HG02870 (cell line): ENCODE measurements around the gene UBE3D.
"Not testable (repeated sequence)": the region's sequence is repeated elsewhere in the genome, so short reads cannot be mapped to it uniquely, and the experiment has no call there.

Source experiments
- ATAC-seq: cut with Tn5 transposase; IDR thresholded peaks from one replicate; pipeline ENCODE4 v1.9.1; 2021; ENCODE audit warnings: mild to moderate bottlenecking, moderate library complexity; ENCODE audit not compliant: unreplicated experiment

Gene UBE3D

DNA sequence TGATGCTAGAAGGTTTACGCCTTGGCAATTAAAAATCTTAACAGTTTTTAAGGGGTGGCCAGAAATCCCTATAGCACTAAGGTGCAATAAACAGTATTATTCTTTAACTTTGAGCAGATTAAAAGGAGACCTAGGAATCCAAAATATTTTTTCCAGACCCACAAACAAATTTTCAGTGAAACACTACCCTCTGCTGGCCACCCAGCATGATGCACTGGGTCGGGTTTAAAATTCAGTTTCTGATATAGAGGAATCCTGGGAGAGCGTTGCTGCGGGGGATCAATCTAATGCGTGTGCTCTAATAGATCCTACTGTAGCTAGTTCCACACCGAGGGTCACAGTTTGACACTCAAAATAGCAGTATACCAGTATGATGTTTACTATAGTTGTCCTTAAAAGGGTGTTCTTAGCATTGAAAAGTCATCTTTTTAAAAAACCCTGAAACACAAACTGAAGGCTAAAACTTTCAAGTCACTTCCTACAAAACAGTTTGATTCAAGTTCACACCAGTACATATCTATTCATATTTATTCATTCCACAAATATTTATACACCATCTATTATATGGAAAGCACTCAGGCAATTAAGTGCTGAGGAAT is 10.2 kb downstream of the UBE3D start:
- ATAC-seq, result no peak

DNA sequence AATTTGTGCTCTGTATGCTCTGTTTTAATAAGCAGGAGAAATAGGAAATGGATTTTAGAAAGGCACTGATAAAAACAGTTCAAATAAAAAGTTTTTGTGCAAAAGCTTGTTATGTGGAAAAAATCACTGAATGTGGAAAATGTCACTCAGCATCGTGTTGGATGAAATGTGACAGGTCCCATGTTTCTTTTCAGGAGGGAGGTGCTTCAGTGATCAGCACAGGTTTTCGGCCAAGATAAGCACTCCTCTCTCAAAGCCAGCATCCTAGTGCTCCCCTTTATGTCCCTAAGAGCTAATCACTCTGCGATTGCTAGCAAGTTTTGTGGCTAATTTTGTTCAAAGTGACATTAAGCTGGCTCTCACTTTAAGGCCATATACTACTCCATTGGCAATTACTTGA is 12.0 kb downstream of the UBE3D start:
- no peak for ATAC-seq

DNA sequence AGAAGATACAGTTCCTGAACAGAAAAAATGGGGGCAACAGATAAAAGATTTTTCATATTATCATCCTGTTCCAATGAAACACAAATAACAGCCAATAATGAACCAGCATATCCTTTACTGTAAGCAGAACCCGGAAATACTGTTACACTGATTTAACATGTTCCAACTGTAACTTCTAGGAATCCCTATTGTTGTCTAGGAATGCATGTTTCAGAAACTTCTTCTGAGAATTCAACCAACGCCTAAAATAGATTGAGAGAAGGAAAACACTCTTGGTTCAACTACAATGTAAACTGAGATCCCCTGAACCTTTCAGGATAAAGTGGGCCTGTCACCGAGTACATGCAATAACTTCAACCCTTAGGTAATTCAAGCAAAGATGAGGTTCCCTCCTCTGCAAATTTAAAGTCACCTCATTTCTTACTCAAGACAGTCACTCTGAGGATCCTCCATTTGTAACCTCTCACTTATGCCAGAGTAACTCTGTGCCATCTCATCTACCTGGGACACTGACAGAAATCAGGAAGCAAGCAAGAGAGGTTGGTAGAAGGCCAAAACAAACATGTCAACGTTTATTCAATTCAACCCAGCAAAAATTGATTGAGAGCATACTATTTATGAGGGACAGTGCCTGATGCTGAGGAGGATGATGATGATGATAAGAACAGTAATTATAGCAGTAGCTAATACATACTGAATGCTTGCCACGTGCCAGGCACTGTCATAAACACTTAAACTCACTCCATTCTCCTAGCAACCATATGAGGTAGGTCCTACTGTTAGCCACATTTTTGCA is 14.1 kb downstream of the UBE3D start:
- no peak for ATAC-seq

DNA sequence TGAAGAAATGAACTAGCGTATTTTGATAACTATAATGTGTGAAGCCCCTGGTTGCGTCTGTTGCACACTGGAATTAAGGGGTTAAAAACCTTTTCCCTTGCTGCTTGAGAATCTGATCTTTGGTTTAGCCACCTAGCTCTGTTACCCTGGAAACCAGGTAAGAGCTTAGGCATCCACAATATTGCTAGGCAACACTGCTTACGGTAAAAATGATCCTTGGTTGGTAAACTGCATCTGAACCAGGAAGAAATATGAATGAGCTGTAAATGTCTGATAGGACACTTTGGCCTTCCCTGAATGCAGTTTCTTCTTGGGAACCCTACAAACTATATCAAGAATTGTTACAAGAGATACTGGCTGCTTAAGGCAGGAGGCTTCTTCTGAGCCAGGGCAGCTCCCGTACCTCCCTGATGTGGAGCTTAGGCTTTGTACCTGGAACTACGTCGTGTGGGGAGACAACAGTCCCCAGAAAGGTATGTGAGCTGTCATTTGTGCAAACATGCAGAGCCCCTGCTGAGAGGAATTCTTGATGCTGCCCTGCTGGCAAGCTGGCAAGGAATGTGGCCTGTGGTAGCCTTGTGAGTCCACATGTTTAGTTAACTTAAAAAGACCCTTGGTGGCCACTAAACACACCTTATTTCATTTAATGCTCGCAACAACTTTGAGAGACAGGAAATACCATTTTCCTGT is 18.4 kb downstream of the UBE3D start:
- no peak for ATAC-seq

DNA sequence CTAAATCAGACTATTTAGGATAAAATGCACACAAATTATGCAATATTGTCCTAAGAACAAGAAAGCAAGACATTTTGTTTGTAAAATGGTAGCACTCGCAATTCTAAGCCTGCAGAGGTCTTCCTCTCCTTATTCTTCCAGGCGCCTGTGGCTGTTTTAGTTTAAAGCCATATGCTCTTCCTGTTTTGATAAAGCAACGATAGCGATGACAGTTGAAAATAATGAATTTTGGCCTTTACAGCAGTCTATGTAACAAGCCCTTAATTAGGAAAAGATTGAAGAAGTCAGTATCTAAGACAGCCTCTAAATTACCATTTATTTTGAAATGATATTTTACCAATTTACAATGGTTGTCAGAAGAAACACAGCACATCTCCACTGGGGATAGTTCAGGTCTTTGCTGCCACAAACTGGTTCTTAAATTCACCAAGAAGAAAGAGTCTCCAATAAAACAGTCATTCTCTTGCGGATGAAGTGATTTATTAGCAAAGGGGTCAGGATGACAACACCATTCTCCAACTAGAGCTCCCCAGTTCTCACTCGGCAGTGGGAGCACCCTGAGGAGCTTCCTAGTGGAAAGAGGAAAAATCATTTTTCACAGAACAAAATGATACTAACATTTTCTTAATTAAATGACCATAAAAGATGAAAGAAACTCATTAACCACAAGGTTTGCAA is 21.4 kb downstream of the UBE3D start:
- no peak for ATAC-seq

DNA sequence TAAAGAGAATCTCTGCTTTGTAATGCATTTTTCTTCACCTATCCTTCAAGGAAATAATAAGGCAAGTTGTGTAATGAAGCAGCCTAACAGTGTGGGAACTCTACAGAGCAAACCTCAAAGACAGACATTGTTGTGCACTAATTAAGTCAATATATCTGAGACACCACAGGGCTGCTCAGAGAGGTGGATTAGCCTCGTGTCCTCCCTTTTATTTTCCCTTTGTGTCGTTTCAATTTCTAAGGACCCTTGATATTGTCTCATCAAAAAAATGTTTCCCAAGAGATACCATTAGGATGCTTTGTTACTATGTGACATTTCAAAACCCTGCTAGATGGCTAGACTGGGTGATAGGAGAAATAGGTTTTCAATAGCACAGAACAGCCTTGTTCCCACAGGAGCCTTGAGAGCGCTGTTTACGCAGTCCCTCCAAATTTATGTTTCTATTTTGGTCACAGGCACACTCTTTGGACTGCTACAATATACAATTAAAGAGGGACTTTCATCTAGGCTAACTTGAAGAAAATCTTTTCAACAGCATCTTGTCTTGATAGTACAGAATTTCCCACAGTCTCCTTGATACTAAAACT is 23.1 kb downstream of the UBE3D start:
- ATAC-seq, result no peak

DNA sequence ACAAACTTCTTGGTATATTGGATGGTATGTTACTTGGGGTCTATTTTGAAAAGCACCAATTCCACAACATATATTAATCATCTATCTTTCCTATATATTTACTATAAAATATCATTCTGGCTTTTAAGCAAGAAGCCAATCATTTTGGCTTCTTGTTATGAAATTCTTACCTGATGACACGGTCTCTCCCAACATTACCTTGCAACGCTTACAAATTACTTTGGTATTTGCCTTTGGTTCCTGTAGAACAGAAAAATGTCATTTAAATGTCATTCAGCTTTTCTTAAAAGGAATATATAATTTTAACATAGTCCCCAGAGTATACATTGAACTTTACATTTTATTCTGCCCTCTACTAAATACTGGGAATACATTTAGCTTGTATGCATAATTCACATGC is 27.4 kb downstream of the UBE3D start:
- ATAC-seq, result no peak

DNA sequence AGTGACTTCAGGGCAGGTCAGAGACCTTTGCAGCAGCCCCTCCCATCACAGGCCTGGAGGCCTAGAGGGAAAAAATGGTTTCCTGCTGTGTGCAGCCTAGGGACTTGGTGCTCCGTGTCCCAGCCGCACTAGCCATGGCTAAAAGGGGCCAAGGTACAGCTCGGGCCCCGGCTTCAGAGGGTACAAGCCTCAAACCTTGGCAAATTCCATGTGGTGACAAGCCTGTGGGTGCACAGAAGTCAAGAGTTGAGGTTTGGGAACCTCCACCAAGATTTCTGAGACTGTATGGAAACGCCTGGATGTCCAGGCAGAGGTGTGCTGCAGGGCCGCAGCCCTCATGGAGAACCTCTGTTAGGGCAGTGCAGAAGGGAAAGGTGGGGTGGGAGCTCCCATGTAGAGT is 34.0 kb downstream of the UBE3D start:
- no peak for ATAC-seq

DNA sequence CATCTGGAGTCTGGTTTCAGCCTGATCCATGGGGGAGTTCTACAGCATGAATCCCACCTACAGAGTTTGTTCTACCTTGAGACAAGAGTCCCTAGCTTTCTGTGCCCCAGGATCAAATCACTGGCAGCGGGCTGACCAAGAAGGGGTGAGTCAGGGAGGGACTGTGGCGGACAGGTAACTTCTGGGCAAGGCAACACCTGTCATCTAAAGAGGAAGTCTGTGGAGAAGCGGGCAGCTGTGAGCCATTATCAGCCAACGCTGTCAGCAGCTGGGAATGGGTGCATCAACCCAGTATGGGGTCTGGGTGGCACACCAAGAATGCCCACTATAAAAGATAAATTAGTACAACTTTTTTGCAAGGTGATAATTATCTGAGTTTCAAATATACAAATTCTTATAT is 45.9 kb downstream of the UBE3D start:
- no peak for ATAC-seq

DNA sequence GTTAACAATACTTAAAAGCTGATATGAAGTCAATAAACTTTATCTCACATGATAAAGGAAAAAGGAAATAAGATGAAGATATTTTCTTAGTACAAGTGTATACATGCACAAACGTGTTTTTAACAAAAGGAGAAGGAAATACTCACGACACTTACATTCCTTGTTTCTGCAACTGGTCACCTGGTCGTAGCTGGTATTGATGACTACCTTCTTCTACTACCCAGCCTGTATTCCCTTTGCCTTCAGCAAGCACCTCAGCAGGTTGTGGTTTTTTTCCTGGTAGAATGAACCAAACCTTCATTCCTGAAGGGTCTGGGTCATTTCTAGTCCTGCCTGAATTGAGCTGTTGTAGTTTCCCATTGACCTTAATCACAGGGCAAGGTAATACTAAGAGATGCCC is 54.5 kb downstream of the UBE3D start:
- not testable (repeated sequence) for ATAC-seq

DNA sequence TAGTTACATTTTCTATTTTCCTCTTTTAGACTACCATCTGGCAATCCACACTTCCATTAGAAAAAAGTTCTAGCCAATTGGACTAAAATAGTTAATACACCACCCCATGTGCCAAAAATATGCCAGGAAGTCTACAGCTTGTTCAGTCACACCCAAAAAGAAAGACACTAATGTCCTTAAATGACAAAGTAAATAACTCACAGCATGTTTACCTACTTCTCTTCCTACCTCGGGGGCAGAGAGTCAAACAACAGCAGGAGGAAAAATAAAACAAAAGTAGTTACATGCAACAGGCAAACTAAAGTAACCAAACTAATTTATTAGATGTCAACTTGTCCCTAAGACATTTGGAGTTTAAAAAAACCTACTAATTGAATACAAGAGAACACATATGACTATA is 57.0 kb downstream of the UBE3D start:
- no peak for ATAC-seq

DNA sequence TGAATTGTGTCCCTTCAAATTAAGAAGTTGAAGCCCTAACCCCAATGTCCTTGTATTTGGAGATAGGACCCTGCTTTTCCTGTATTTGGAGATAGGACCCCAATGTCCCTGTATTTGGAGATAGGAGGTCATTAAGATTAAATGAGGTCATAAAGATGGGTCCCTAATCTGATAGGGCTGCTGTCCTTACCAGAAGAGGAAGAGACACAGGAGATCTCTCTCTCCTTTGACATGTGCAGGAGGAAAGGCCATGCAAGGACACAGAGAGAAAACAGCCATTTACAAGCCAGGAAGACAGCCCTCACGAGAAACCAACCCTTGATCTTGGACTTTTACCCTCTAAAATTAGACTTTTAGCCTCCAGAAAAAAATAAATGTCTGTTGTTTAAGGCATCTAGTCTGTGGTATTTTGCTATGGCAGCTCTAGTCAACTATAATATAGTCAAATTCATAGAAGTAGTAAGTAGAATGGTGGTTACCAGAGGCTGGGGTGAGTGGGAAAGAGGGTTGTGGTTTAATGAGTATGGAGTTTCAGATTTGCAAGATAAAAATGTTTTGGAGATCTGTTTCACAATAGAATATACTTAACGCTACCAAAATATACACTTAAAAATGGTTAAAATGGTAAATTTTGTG is 59.3 kb downstream of the UBE3D start:
- ATAC-seq, result no peak

DNA sequence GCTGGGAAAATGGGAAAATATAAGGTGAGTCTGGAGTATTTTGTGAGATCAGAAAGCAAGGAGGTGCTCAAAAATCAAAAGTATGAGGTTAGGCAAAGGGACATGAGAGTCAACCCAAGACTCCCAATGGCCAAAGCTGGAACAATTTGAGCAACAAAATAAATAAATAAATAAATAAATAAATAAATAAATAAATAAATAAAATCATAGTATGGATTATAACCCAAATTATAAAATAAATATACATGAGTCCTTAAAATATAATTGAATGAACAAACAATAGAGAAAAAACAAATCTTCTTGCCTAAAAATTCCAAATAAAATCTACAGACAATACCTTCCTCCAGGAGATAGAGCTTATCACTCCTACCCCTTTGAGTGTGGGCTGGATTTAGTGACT is 69.5 kb downstream of the UBE3D start:
- ATAC-seq, result no peak

DNA sequence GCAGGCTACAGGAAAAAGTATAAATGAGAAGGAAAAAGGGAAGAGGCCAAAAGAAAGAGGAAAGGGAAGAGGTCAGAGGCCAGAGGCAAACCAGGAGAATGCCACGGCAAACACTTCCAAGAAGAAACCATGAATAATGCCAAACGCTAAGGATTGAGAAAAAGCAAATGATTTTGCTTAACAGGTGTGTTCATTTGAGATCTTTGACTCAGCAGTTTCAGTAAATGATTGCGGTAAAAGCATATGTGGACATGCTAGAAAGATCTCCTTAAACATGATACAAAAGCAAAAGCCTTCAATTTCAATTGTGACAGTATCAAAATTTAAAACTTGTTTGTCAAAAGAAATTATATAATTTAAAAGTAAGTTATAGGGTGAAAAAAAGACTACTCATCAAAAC is 70.6 kb downstream of the UBE3D start:
- ATAC-seq, result no peak

DNA sequence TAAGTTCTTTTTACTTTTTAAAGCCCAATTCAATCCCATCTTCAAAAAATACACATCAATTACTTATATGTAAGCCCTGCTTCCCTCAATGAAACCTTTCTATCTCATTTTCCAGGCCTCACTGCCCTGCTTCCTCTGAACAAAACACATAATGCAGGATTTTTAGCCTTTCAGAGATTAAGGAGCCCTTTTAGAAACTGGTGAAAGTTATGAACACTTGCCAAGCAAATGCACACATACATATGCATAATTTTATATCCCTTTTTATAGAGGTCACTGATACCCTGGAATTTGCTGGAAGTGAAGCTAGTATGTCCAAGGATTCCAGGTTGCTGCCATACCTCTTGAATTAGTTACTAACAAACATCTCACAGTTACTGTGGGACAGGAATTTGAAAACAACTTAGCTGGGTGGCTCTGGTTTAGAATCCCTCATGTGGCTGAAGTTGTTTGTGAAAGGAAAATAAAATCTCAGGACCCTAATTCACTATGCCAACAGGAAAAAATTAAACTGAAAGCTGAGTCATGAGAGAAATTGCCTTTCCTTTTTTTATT is 75.8 kb downstream of the UBE3D start:
- no peak for ATAC-seq

DNA sequence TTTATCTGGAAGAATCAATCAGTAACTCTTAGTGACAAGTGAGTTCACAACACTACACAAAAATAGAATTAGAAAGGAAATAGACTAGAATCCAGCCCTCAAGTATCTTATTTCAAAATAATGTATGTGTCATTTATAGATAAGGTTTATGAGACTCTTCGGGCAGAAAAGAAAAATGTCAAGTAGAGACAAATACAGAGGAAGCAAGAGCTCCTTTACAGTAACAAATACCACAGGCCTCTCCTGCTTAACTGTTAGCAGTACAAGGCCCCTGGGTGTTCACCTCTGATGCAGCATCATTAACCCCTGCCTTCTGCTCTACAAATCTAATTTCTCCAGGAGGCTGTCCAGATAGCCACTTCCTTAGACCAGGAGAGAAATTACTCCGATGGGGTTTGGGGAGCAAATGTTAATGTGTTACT is 76.7 kb downstream of the UBE3D start:
- ATAC-seq, result no peak

DNA sequence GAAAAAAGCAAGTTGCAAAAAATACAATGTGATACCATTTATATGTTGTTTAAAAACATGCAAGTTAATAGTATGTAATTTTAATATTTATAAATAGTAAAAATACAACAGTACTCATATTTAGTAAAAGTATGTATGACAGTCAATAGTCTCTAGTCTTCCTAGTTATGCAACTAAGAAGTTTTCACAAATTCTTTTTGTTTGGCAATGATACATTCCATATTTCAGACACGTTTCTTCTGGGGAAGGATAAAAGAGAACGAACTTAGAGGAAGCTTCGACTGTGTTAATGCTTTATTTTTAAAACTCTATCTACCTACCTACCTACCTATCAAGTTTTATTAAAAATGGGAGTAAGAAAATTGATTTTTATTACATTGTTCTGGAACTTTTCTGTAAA is 77.7 kb downstream of the UBE3D start:
- ATAC-seq, result no peak

DNA sequence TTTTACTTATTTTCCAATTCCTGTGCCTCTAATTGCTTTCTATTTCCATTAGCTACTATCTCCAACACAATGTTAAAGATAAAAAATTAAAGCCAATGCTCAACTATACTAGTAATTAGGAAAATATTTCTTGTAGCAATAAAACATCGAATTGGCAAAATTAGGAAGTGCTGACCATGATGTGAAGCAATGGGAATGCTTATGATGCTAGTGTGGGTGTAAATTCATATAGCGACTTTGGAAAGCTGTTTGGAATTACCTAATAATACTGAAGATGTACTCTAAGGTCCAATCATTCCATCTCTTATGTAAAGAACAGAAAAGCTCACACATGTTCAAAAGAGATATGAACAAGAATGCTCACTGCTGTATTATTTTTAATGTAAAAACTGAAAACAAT is 78.2 kb downstream of the UBE3D start:
- no peak for ATAC-seq

DNA sequence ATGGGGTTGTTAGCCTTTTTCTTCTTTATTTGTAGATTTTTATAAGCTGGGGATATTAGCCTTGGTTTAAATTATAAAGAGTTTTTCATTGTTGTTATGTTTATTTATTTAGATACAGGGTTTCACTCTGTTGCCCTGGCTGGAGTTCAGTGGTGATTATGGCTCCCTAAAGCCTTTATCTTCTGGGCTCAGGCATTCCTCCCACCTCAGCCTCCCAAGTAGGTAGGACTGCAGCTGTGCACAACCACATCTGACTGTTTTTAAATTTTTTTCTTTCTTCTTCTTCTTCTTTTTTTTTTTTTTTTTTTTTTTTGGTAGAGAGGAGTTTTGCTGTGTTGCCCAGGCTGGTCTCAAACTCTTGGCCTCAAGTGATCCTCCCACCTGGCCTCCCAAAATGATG is 80.9 kb downstream of the UBE3D start:
- no peak for ATAC-seq

DNA sequence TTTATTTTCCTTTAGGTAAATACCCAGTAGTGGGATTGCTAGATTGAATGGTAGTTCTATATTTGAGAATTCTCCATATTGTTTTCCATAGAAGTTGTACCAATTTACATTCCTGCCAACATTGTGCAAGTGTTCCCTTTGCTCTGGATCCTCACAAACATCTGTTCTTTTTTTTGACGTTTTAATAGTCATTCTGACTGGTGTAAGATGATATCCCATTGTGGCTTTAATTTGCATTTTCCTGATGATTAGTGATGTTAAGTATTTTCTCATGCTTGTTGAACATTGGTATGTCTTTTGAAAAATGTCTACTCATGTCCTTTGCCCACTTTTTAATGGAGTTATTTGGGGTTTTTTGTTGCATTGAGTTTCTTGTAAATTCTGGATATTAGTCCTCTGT is 85.6 kb downstream of the UBE3D start:
- ATAC-seq, result no peak

DNA sequence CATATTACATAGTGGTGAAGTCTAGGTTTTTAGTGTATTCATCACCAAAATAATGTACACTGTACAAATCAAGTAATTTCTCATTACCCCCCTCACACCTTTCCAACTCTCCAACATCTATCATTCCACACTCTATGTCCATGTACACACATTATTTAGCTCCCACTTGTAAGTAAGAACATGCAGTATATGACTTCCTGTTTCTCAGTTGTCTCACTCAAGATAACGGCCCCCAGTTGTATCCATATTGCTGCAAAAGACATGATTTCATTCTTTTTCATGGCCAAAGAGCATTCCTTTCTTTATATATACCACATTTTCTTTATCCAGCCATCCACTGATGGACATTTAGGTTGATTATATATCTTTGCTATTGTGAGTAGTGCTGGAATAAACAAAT is 86.0 kb downstream of the UBE3D start:
- ATAC-seq, result no peak
